KBM-7 (cell line): ENCODE data around the gene NBEA.
A peak's percentile ranks its signal among the peaks of the same experiment; 100 is the strongest.

Experiments
- DNase-seq: peaks from one replicate; pipeline ENCODE4 v3.0.0-alpha.2; 2015
- in situ Hi-C: fragments of 300-500 bp; cut with MboI; formaldehyde crosslinking; loops from 2 replicates; pipeline ENCODE4 v1.14.3; 2020; ENCODE audit warnings: low sequenced_read_pairs, low pct_unique_long_range_greater_than_20kb, mixed read lengths

NBEA gene

GRCh38 chr13:35479706-35480105 lies 537.6 kb downstream of the NBEA start:
- DNase-seq, result no peak
- in situ Hi-C loops, result no loop called here

DNA sequence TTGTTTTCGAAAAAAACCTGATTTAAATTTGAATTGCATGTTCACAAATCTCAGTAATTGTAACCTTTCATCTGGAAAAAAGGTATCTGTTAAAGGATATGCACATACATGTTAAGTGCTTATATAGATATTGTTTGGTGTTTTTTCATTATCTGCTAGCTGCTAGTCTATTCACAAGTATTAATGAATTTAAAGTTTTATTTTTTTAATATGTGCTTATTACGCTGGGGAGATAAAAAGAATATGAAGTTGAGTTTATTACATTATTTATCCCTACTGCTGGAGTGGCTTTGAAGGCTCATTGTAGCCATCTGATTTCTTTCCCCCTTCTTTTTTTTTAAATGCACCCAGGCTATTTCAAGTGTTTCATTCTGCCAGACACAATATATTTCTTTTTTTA lies 538.3 kb downstream of the NBEA start:
- in situ Hi-C loops, result no loop called here
- DNase-seq, result no peak

DNA sequence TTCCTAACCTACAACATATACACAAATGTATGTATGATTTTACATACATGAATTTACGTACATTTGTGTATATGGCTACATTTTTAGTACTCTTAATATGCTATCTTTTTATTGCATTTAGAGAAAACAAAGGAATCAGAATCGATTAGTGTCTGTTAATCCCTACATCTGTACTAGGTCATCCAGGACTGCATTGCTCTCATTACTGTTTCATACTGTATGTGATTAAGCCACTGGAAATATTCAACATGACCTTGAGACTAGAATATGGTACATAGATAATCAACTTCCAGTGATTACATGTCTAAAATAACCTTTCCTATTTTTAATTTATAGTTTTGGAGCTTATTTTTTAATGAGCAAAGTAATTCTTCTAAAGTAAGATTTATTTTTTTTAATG lies 539.7 kb downstream of the NBEA start:
- no peak for DNase-seq

GRCh38 chr13:35482527-35482926 lies 540.5 kb downstream of the NBEA start:
- in situ Hi-C loops, result no loop called here
- DNase-seq, result no peak

More for the DNA sequence above, 539.7 kb downstream of the NBEA start:
- in situ Hi-C loops, result no loop called here

DNA sequence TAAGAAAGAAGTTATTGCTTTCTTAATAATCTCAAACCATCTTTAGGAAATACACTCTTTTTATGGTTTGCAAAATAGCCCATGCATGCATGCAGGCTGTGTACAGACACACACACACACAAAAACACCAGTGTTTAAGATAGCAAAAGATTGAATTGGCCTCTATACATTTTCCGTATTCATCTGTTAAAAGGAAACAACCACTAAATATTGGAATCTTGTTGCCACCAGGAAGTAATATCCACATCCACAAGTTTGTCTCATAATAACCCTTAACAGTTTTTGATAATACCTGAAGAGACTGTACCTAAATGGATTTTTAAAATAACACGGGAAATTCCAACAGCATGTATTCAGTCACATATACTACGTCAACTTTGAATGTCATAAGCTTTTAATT lies 541.7 kb downstream of the NBEA start:
- in situ Hi-C loops, result no loop called here
- no peak for DNase-seq

- no peak for DNase-seq
- in situ Hi-C loops, result no loop called here
These were observed 542.3 kb downstream of the NBEA start for GRCh38 chr13:35484384-35484783.

DNA sequence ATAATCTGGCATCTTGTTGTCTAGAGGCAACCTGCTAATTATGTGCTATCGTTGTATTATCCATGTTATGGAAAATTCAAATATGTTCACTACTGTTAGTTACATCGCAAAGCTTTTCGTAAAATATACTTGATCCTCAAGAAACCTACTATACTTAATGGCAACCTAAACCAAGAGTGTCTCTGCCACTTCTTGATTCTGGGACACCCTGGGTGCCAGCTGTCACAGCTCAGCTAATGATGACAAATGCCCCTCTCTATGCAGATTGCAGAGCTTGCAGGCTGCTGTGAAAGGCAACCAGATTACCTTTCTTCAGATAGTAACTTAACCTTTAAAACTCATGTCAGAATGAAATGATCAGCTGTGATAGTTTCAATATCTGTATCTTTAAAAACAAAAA lies 543.4 kb downstream of the NBEA start:
- in situ Hi-C loops, result no loop called here
- no peak for DNase-seq

DNA sequence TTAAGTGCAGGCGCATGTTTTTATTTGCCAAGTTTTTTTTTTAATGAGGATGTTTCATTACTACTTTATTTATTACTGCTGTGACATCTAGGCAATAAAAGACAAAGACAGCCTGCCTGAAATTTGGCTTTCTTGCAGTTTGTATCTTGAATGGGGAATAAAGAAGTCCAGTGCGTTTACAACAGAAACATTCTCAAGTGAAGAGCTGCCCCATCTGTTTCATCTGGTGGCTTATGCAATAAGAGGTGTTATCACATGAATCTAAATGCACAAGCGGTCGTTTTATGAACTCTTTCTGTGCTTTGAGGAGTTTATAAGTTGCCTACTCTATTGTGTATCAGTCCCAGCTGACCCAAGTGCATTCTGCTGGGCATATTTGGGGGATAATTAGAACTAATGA lies 547.0 kb downstream of the NBEA start:
- DNase-seq, result no peak

DNA sequence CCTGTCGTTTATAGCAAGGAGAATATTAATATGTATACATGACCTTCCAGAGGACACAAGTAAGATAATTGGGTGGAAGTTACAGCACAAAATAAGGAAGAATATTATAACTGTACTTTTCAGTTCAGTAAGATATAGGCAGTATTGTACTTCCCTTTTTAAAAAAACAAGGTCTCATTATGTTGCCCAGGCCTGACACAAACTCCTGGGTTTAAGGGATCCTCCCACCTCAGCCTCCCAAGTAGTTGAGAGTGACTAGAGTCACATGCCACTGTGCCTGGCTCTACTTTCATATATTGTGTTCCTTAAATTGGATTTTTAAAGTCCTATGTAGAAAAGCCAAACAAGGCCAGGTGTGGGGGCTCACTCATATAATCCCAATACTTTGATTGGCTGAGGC lies 553.9 kb downstream of the NBEA start:
- in situ Hi-C loops, result no loop called here
- peak; percentile 54 for DNase-seq

More for the DNA sequence above, 547.0 kb downstream of the NBEA start:
- in situ Hi-C loops, result no loop called here

GRCh38 chr13:35496761-35497386 lies 554.8 kb downstream of the NBEA start:
- peak; percentile 53 for DNase-seq
- in situ Hi-C loops, result no loop called here

- in situ Hi-C loops, result no loop called here
- no peak for DNase-seq
These were observed 556.2 kb downstream of the NBEA start for GRCh38 chr13:35498231-35498630.

DNA sequence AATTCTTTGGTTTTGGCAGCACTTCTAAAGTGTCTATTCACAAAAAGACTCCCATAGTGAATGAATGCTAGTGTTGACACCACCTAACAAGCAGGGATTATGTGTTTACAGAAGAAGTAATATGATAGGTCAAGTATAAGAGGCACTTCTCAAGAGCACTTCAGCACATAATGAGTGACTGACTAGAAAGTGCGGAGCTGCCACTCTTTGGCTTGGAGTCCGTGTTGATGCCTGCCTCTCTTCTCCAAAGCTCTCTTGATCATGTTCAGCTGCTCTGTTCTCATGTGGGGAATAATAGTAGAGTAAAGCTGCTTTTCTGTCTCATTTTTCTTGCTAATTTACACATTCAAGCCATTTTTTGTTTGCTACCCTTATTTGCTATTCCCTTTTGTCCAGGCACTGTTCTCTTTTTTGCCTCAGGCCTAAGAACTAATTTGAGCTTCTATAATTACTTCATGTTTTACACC lies 557.2 kb downstream of the NBEA start:
- DNase-seq, result no peak
- in situ Hi-C loops, result no loop called here

DNA sequence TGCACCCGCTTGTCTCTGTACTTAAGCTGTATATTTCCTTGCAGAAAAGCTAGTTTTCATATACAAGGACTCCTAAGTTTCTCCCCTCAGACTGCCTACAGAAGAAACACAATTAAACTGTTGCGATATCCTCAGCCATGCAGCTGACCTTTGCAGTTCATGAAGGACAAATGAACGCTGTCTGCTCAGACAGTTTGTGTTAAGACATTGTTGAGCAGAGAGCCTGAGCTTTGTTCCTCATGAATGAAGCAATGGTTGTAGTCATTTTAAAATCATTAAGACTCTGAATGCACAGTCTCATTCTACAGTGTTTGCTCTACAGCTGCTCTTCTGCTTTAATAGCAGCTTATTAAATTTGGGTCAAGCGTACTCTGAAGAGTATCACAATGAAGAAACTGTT lies 557.6 kb downstream of the NBEA start:
- no peak for DNase-seq
- in situ Hi-C loops, result no loop called here

DNA sequence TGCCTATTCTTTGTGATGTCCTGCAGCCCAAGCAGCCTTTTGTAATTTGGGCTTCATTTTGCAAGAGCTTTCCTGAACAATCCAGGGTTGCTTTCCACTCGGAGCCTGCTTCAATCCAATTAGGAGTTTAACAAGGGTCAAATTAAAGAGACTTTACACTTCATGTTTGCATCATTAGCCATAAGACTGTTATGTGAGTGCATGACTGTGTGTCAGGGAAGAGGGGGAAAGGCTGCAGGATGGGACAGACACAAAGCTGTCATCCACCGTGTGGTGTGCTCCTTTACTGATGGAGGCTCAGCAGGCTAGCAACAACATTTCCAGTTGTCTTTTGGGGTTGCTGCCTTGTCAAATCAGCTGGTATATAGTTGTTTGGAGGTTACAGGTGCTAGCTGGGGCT lies 558.1 kb downstream of the NBEA start:
- in situ Hi-C loops, result no loop called here
- DNase-seq, result no peak

DNA sequence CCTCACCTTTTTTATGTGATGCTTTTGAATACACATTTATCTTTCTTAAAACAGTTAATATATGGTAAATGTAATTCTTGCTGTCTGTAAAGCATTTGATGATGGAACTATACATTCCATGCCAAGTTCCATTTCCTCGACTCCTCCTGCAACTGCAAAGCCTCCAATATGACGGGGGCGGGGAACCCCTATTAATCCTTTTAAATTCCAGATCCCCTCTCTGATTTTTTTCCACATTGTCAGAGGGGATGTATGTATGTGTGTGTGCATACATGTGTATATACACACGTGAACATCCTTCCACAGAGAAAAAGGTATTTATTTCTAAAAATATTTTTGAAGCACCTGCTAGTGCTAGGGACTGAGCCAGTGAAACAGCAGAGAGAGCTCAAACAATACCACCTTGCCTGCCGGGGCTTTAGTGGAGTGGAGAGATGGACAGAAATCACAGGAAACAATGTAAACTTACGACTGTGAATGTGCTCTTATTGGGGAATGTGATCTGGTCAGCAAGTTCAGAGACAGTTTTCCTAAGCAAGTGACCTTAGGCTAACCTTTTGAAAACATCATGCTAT lies 559.7 kb downstream of the NBEA start:
- DNase-seq, result no peak
- in situ Hi-C loops, result no loop called here

GRCh38 chr13:35502456-35502855 lies 560.4 kb downstream of the NBEA start:
- no peak for DNase-seq
- in situ Hi-C loops, result no loop called here

DNA sequence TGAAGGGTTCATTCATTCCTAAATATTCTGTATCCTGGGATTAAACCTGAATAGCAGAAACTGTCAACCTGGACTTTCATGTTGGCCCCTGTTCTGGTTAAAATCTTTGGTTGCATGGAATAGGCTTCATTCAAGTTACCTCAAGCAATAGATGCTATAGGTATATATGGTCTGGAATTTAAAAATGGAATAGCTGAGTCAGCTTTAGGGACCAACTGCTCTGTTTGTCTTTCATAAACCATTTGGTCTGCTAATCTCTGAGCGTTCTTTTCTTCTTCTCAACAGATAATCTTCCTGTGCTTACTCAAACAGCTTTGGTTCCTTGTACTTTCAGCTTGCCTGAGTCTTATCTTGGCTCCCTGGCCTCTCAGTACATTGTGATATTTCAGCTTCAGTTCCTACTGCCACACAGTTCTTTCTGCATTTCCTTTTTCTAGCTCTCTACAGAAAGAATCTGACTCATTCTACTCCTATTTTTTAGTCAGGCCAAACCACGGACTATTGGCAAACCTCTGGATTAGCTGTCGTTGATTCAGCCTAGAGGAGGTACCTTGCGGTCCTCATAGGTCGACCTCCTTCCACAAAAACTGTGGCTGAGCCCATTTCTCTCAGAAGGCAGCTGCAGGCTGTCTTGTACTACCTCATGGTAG lies 570.3 kb downstream of the NBEA start:
- in situ Hi-C loops, result no loop called here
- peak; percentile 67 for DNase-seq

GRCh38 chr13:35514061-35514477 lies 572.0 kb downstream of the NBEA start:
- no peak for DNase-seq
- in situ Hi-C loops, result no loop called here

GRCh38 chr13:35514801-35515502 lies 572.9 kb downstream of the NBEA start:
- in situ Hi-C loops, result no loop called here
- DNase-seq, result no peak

DNA sequence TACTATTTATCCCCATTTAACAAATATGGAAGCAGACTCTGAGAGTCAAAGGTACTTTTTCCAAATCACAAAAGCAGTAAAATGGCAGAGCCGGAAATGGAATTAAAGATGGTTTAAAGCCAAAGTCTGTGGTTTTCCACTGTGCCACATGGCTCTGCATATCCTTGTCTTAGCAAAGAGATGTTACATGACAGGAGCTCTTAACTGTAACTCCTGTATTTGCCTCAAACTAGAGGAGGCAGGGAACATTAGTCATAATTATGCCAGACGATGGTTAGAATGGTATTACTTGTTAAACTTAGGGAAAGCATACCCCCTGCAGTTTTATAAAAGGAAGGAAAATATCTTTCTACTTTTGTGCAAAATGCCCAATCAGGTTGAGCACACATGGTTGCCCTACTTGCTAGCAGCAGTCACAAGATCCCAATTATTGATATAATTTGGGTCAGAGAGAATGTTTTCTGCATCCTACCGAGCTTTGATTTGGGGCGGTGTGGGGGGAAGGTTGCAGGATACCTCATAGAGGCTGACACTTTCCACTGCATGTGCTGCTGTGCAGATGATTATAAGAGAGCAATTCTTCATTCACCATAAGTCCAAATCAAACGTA lies 576.4 kb downstream of the NBEA start:
- in situ Hi-C loops, result no loop called here
- DNase-seq, result no peak
